ENCODE data around the gene C1QTNF1. TPM values are rescaled to one million over a fixed set of nuclear protein-coding genes. Genes with fewer than 3 reads are reported as not detected.

Gene C1QTNF1
- total RNA-seq, 1 experiment from 2014 or later, result 4.0 TPM

- no peak overlapping the region for H2AFZ ChIP-seq (ENCODE audit: low read depth, low read length, poor library complexity, severe bottlenecking)
- DNase-seq (ENCODE audit: low read depth, low spot score) (no peak), ATAC-seq (no peak)
- H3K27me3 ChIP-seq (ENCODE audit: insufficient read depth, low read length), result no peaks in the 10 kb centered on the region
- no peaks in the 10 kb centered on the region for H3K9me2 ChIP-seq (ENCODE audit: insufficient read depth)
- no peaks in the 10 kb centered on the region for H3K36me3 ChIP-seq (ENCODE audit: control insufficient read depth in 1 of 2, insufficient read depth in 2 of 2, low read length in 2 of 2)
- H3K4me3 ChIP-seq (replicated peaks in 1 of 2; ENCODE audit: low read depth in 1 of 2, low read length in 2 of 2), result no peak overlapping the region
- ChIA-PET RAD21 (ENCODE audit: low non-redundant PET in 1 of 2, low total read pairs in 2 of 2, uncharacterized antibody in 2 of 2, unreplicated experiment in 2 of 2) (no interaction called here), POLR2A (no interaction called here), CTCF (interaction anchor here (0.6 to 2.5 kb wide), 6 partner anchors 11 to 330 kb away, joined by 3 to 11 read pairs (median 5); no protein-coding TSS in a partner anchor)
- H3K9me3 ChIP-seq (ENCODE audit: control insufficient read depth in 1 of 2, insufficient read depth in 1 of 2, low read depth in 1 of 2, low read length in 2 of 2), result no peaks in the 10 kb centered on the region
- intact Hi-C loops (cut with micrococcal nuclease), result no loop called here
- TF ChIP-seq ZNF274 (IDR thresholded peaks at IDR 0.05; ENCODE audit: low read depth, low read length), result no peak
- no peak for TF ChIP-seq FOSL1 (IDR thresholded peaks at IDR 0.05; ENCODE audit: low read depth)
- TF ChIP-seq ZFX (IDR thresholded peaks at IDR 0.05), result no peak
- no peak for TF ChIP-seq ZBTB33 (IDR thresholded peaks at IDR 0.05; ENCODE audit: extremely low read depth, insufficient replicate concordance, low read length)
- no peak for TF ChIP-seq REST (IDR thresholded peaks at IDR 0.05; ENCODE audit: low read depth)
- no peak for TF ChIP-seq EZH2phosphoT487 (IDR thresholded peaks at IDR 0.05; ENCODE audit: borderline replicate concordance)
- no peak for TF ChIP-seq RAD21 (IDR thresholded peaks at IDR 0.05; ENCODE audit: low read depth)
- no peak for TF ChIP-seq CEBPB (IDR thresholded peaks at IDR 0.05; ENCODE audit: low read depth)
- TF ChIP-seq CBX3 (IDR thresholded peaks at IDR 0.05; ENCODE audit: low read depth), result no peak
- no peak for TF ChIP-seq SIN3A (IDR thresholded peaks at IDR 0.05; ENCODE audit: low read depth)
- no peak overlapping the region for H3K27ac ChIP-seq (ENCODE audit: low read depth, low read length)
- BruUV-seq (replicated peaks), result no TSS peak
- H3K9ac ChIP-seq (ENCODE audit: low read length), result no peak overlapping the region
- H3K4me2 ChIP-seq (ENCODE audit: low read length), result no peak overlapping the region
- H4K20me1 ChIP-seq (ENCODE audit: insufficient read depth), result no peaks in the 10 kb centered on the region
- H3K79me2 ChIP-seq (ENCODE audit: insufficient read depth, low read length), result peaks cover 9% of the 10 kb centered on the region; the same call in 1 of the 2 replicates
- peaks cover 10 to 22% of the 10 kb centered on the region in 2 experiments; a peak in 3 of 4 replicates for H3K4me1 ChIP-seq (ENCODE audit: control insufficient read depth in 1 of 2, insufficient read depth in 2 of 2, low read length in 2 of 2)
Observed at GRCh38 chr17:79071161-79071740, 47.3 kb downstream of the C1QTNF1 start.

Data from HCT116 (cell line).